Trophoblast cell (in vitro differentiated cells and primary cell): Measurements from ENCODE around the gene CDHR3.

Experiments used
- DNase-seq, 2 donors: peaks; one replicate each; pipeline ENCODE4 v3.0.0-alpha.2; 2016
- H2AFZ ChIP-seq: 2 replicates; pipeline ENCODE4 v1.6.1; 2013; ENCODE audit warnings: low read length, moderate library complexity, mild to moderate bottlenecking; ENCODE audit not compliant: insufficient read depth, poor library complexity
- H2AK5ac ChIP-seq: 2 replicates; pipeline ENCODE4 v1.6.1; 2013; ENCODE audit warnings: mild to moderate bottlenecking, low read length
- H2BK120ac ChIP-seq: 2 replicates; pipeline ENCODE4 v1.6.1; 2013; ENCODE audit warnings: low read length, mild to moderate bottlenecking, moderate library complexity; ENCODE audit not compliant: insufficient read depth, poor library complexity
- H2BK12ac ChIP-seq: 2 replicates; pipeline ENCODE4 v1.6.1; 2013; ENCODE audit warnings: mild to moderate bottlenecking, low read length, moderate library complexity
- H2BK5ac ChIP-seq: 2 replicates; pipeline ENCODE4 v1.6.1; 2013; ENCODE audit warnings: low read length, low read depth, moderate library complexity, mild to moderate bottlenecking; ENCODE audit not compliant: poor library complexity
- H3K14ac ChIP-seq: 2 replicates; pipeline ENCODE4 v1.6.1; 2013; ENCODE audit warnings: mild to moderate bottlenecking, low read length
- H3K18ac ChIP-seq: 2 replicates; pipeline ENCODE4 v1.6.1; 2013; ENCODE audit warnings: mild to moderate bottlenecking, low read length
- H3K23ac ChIP-seq: 2 replicates; pipeline ENCODE4 v1.6.1; 2013; ENCODE audit warnings: low read length
- H3K27ac ChIP-seq: 2 replicates; pipeline ENCODE4 v1.5.1; 2013; ENCODE audit warnings: low read depth, mild to moderate bottlenecking, inconsistent platforms, low read length, moderate library complexity
- H3K27me3 ChIP-seq: 2 replicates; pipeline ENCODE4 v1.6.1; 2013; ENCODE audit warnings: inconsistent platforms, mild to moderate bottlenecking, low read length, moderate library complexity; ENCODE audit not compliant: insufficient read depth
- H3K36me3 ChIP-seq, 2 experiments: 1 replicate in 1 of 2; 2 replicates in 1 of 2; pipeline ENCODE4 v1.6.1; 2013; ENCODE audit warnings: low read length in 2 of 2, mild to moderate bottlenecking in 2 of 2, moderate library complexity in 1 of 2; ENCODE audit not compliant: insufficient read depth in 2 of 2, control insufficient read depth in 1 of 2
- H3K4ac ChIP-seq: 2 replicates; pipeline ENCODE4 v1.6.1; 2013; ENCODE audit warnings: low read depth, mild to moderate bottlenecking, low read length, moderate library complexity
- H3K4me1 ChIP-seq, 2 experiments: 1 replicate in 1 of 2; 2 replicates in 1 of 2; pipeline ENCODE4 v1.6.1; 2013; ENCODE audit warnings: low read length in 2 of 2, mild to moderate bottlenecking in 2 of 2, moderate library complexity in 1 of 2; ENCODE audit not compliant: insufficient read depth in 2 of 2, control insufficient read depth in 1 of 2
- H3K4me2 ChIP-seq: 2 replicates; pipeline ENCODE4 v1.6.1; 2013; ENCODE audit warnings: inconsistent platforms, mild to moderate bottlenecking, low read length, moderate library complexity
- H3K4me3 ChIP-seq: 2 replicates; pipeline ENCODE4 v1.5.1; 2013; ENCODE audit warnings: mild to moderate bottlenecking, low read depth, low read length, inconsistent platforms
- H3K79me1 ChIP-seq: one replicate; pipeline ENCODE4 v1.6.1; 2013; ENCODE audit warnings: low read length
- H3K79me2 ChIP-seq: 2 replicates; pipeline ENCODE4 v1.6.1; 2013; ENCODE audit warnings: low read length, mild to moderate bottlenecking; ENCODE audit not compliant: control insufficient read depth, insufficient read depth, poor library complexity
- H3K9ac ChIP-seq: 2 replicates; pipeline ENCODE4 v1.6.1; 2013; ENCODE audit warnings: mild to moderate bottlenecking, low read length
- H3K9me3 ChIP-seq: 2 replicates; pipeline ENCODE4 v1.6.1; 2013; ENCODE audit warnings: low read depth, mild to moderate bottlenecking, control low read depth, inconsistent platforms, low read length; ENCODE audit not compliant: insufficient read depth
- H4K12ac ChIP-seq: 2 replicates; pipeline ENCODE4 v1.6.1; 2013; ENCODE audit warnings: low read depth, mild to moderate bottlenecking, low read length, moderate library complexity
- H4K8ac ChIP-seq: 2 replicates; pipeline ENCODE4 v1.6.1; 2013; ENCODE audit warnings: low read depth, mild to moderate bottlenecking, low read length, moderate library complexity
- H4K91ac ChIP-seq: one replicate; pipeline ENCODE4 v1.6.1; 2013; ENCODE audit warnings: low read depth, mild to moderate bottlenecking, low read length, moderate library complexity
- WGBS: extraction: QIAGEN DNeasy Blood & Tissue Kit; methylation state at CpG from one replicate; pipeline ENCODE4 v1.1.7; 2013; ENCODE audit warnings: missing lambda C conversion rate; ENCODE audit not compliant: insufficient read length, insufficient coverage; ENCODE audit errors: extremely low coverage; 5-methylcytosine and 5-hydroxymethylcytosine counted together

The CDHR3 gene

DNA sequence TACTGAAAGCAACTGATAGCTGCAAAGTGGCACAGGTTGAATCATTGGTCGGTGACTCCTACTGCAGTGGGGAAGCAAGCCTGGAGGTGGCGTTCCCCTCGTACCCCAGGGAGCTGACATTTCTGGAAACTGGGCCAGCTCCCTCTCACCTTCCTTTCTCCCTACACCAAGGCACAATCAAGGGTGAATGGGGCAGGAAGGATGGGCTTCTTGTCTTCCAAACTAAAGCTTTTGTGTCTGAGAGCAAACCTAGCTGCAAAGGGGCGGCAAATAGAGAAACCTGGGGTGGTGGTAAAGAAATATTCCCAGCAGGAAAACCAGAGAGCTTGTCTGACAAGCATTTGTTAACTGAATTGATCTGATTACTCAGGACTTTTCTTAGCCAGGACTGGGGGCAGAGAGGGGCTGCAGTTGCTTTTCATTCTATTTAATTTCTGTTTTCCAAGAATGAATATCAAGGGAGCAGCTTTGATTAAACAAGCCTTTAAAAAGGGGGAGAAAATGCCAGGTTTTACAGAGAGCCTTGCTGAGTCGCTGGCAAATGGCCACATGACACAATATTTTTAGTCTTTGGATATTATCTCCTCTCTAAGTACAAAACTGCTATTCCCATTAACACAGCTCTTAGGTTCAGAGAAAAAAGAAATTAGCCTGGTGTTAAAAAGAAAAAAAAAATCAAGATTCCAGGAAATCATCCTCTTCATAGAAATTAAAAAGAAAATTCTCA is 27.8 kb downstream of the CDHR3 start:
- Histone ChIP-seq H4K8ac (no peak overlapping the region), H3K79me2 (no peaks in the 10 kb centered on the region), H3K9me3 (no peaks in the 10 kb centered on the region), H3K36me3 (no peaks in the 10 kb centered on the region), H3K79me1 (no peaks in the 10 kb centered on the region), H2AK5ac (no peak overlapping the region), H3K4me1 (no peaks in the 10 kb centered on the region), H3K9ac (no peak overlapping the region), H2BK12ac (no peak overlapping the region), H2BK5ac (no peak overlapping the region), H3K14ac (no peak overlapping the region), H4K91ac (no peak overlapping the region), H3K4me3 (no peak overlapping the region), H3K23ac (no peak overlapping the region), H4K12ac (no peak overlapping the region), H3K4me2 (no peak overlapping the region), H2BK120ac (no peak overlapping the region), H3K18ac (no peak overlapping the region), H3K27ac (no peak overlapping the region), H3K27me3 (no peaks in the 10 kb centered on the region), H3K4ac (no peak overlapping the region), H2AFZ (no peak overlapping the region)
- no CpG with 5 or more reads among the region's 5 CpGs for WGBS
- DNase-seq: no peak

DNA sequence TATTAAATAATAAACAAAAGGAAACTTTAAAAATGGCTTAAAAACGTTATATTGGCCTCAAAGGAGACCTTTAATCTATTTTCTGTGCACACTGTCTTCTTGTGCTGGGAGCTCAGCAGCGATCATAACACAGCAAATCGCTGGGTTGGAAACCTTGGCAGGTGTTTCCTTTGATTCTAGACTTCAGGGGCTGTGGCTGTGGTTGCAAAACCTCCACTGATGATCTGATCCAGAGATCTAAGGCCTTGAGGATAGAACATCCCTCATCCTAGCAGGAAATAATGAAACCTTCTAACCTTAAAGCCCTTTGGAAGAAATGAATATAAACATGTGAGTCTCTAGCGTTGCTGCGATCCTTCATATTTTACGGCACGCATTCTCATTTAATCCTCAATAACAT is 29.8 kb downstream of the CDHR3 start:
- no peak overlapping the region for H2AK5ac ChIP-seq
- no peak overlapping the region for H3K27ac ChIP-seq
- no CpG with 5 or more reads among the region's 7 CpGs for WGBS
- no peaks in the 10 kb centered on the region for H3K36me3 ChIP-seq
- H3K79me1 ChIP-seq: no peaks in the 10 kb centered on the region
- no peak overlapping the region for H2BK12ac ChIP-seq
- no peak overlapping the region for H2AFZ ChIP-seq
- no peak overlapping the region for H3K9ac ChIP-seq
- H3K27me3 ChIP-seq: no peaks in the 10 kb centered on the region
- DNase-seq: no peak
- H3K14ac ChIP-seq: no peak overlapping the region
- H2BK5ac ChIP-seq: no peak overlapping the region
- H4K12ac ChIP-seq: no peak overlapping the region
- H3K18ac ChIP-seq: no peak overlapping the region
- no peak overlapping the region for H4K91ac ChIP-seq
- no peaks in the 10 kb centered on the region for H3K4me1 ChIP-seq
- no peak overlapping the region for H4K8ac ChIP-seq
- H3K4me3 ChIP-seq: no peak overlapping the region
- no peaks in the 10 kb centered on the region for H3K9me3 ChIP-seq
- H3K79me2 ChIP-seq: no peaks in the 10 kb centered on the region
- H3K4me2 ChIP-seq: no peak overlapping the region
- no peak overlapping the region for H2BK120ac ChIP-seq
- H3K23ac ChIP-seq: no peak overlapping the region
- H3K4ac ChIP-seq: no peak overlapping the region

- Histone ChIP-seq H2BK120ac (no peak overlapping the region), H4K91ac (no peak overlapping the region), H4K8ac (no peak overlapping the region), H3K79me1 (no peaks in the 10 kb centered on the region), H3K79me2 (no peaks in the 10 kb centered on the region), H2AFZ (no peak overlapping the region), H3K27ac (no peak overlapping the region), H3K4me2 (no peak overlapping the region), H3K9me3 (no peaks in the 10 kb centered on the region), H3K27me3 (no peaks in the 10 kb centered on the region), H3K4me3 (no peak overlapping the region), H3K9ac (no peak overlapping the region), H3K14ac (no peak overlapping the region), H3K18ac (no peak overlapping the region), H2AK5ac (no peak overlapping the region), H4K12ac (no peak overlapping the region), H2BK5ac (no peak overlapping the region), H2BK12ac (no peak overlapping the region), H3K4ac (no peak overlapping the region), H3K23ac (no peak overlapping the region), H3K36me3 (no peaks in the 10 kb centered on the region), H3K4me1 (no peaks in the 10 kb centered on the region)
- peak; percentile 20 to 66 for DNase-seq
- no CpG with 5 or more reads among the region's 5 CpGs for WGBS
Observed at GRCh38 chr7:105996860-105997737, 34.0 kb downstream of the CDHR3 start.

GRCh38 chr7:105999256-105999655 is 36.2 kb downstream of the CDHR3 start:
- Histone ChIP-seq H2AFZ (no peak overlapping the region), H3K79me1 (no peaks in the 10 kb centered on the region), H3K9ac (no peak overlapping the region), H3K4me3 (no peak overlapping the region), H3K4ac (no peak overlapping the region), H3K14ac (no peak overlapping the region), H2AK5ac (no peak overlapping the region), H3K36me3 (no peaks in the 10 kb centered on the region), H3K4me2 (no peak overlapping the region), H4K12ac (no peak overlapping the region), H3K27ac (no peak overlapping the region), H2BK12ac (no peak overlapping the region), H3K4me1 (no peaks in the 10 kb centered on the region), H2BK120ac (no peak overlapping the region), H3K23ac (no peak overlapping the region), H4K91ac (no peak overlapping the region), H3K18ac (no peak overlapping the region), H2BK5ac (no peak overlapping the region), H3K9me3 (no peaks in the 10 kb centered on the region), H3K27me3 (no peaks in the 10 kb centered on the region), H3K79me2 (no peaks in the 10 kb centered on the region), H4K8ac (no peak overlapping the region)
- no peak for DNase-seq
- WGBS: no CpG with 5 or more reads among the region's 5 CpGs
